ENCODE measurements around the gene KRTAP5-11. TPM values are rescaled to one million over a fixed set of nuclear protein-coding genes. Genes with fewer than 3 reads are reported as not detected.

Gene KRTAP5-11
- total RNA-seq, 1 experiment from 2014 or later = not detected

DNA sequence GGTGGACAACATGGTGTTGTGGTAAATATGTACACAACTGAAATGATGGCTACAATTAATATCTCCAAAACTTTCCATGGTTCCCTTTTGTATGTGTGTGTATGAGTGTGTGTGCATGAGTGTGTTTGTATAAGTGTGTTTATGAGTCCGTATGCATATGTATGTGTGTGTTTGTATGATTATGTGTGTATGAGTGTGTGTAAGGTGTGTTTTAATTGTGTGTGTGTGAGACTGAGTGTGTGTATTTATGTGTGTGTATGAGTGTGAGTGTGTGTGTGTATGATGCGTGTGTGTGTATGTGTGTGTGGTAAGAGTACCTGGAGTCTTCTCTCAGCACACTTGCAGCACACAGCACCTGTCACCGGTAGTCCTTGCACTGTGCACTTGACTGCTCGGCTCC lies 26.7 kb downstream of the KRTAP5-11 start:
- intact Hi-C loops (cut with micrococcal nuclease; ENCODE audit: unreplicated experiment) = no loop called here
- Mint-ChIP-seq H3K4me3 (ENCODE audit: unreplicated experiment) (no peak overlapping the region), H3K4me1 (ENCODE audit: low read depth, unreplicated experiment) (no peaks in the 10 kb centered on the region), H3K36me3 (ENCODE audit: insufficient read depth, unreplicated experiment) (no peaks in the 10 kb centered on the region), H3K27ac (ENCODE audit: unreplicated experiment) (no peak overlapping the region), H3K27me3 (ENCODE audit: insufficient read depth, unreplicated experiment) (peaks cover 2% of the 10 kb centered on the region), H3K9me3 (ENCODE audit: unreplicated experiment) (peaks cover 2% of the 10 kb centered on the region)
- ChIA-PET CTCF (interaction anchor here (1.0 kb wide), 1 partner anchor 24 kb away, joined by 4 read pairs; no protein-coding TSS in a partner anchor), POLR2A (no interaction called here)
- BruUV-seq (replicated peaks) = no TSS peak
- DNase-seq = no peak
- no peaks in the 10 kb centered on the region for H3K36me3 ChIP-seq (ENCODE audit: control insufficient read depth, insufficient read depth, low read length)
- H3K9me3 ChIP-seq = peaks cover 6% of the 10 kb centered on the region
- no peak overlapping the region for H3K4me3 ChIP-seq (ENCODE audit: low read depth, low read length)
- H3K4me1 ChIP-seq = no peaks in the 10 kb centered on the region
- H3K27me3 ChIP-seq (replicated peaks; ENCODE audit: control insufficient read depth, insufficient read depth, low read length) = no peaks in the 10 kb centered on the region
- TF ChIP-seq, protein P1, sequence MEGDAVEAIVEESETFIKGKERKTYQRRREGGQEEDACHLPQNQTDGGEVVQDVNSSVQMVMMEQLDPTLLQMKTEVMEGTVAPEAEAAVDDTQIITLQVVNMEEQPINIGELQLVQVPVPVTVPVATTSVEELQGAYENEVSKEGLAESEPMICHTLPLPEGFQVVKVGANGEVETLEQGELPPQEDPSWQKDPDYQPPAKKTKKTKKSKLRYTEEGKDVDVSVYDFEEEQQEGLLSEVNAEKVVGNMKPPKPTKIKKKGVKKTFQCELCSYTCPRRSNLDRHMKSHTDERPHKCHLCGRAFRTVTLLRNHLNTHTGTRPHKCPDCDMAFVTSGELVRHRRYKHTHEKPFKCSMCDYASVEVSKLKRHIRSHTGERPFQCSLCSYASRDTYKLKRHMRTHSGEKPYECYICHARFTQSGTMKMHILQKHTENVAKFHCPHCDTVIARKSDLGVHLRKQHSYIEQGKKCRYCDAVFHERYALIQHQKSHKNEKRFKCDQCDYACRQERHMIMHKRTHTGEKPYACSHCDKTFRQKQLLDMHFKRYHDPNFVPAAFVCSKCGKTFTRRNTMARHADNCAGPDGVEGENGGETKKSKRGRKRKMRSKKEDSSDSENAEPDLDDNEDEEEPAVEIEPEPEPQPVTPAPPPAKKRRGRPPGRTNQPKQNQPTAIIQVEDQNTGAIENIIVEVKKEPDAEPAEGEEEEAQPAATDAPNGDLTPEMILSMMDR (IDR thresholded peaks at IDR 0.05; ENCODE audit: insufficient read depth in 1 of 2, low read depth in 1 of 2, low read length in 1 of 2, severe bottlenecking in 1 of 2, unreplicated experiment in 1 of 2) = no peak

DNA sequence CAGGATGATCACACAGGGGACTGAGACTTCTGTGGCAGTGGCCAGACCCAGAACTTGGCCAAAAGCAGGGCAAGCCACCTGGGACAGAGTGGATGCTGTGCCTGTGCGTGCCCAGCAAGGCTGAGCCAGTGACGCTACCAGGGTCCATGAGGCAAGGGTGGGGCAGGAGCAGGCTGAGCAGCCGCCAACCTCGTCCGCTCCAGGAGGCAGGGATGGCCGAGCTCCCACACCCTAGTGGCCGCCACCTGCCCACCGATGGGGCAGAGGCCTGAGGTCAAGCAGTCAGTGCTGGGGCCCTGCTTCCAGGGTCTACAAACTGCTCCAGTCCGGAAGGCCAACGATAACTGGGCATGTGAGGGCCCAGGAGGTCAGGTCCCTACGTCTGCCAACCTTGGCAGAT lies 27.2 kb downstream of the KRTAP5-11 start:
- no peaks in the 10 kb centered on the region for H3K27me3 Mint-ChIP-seq (ENCODE audit: insufficient read depth, unreplicated experiment)

DNA sequence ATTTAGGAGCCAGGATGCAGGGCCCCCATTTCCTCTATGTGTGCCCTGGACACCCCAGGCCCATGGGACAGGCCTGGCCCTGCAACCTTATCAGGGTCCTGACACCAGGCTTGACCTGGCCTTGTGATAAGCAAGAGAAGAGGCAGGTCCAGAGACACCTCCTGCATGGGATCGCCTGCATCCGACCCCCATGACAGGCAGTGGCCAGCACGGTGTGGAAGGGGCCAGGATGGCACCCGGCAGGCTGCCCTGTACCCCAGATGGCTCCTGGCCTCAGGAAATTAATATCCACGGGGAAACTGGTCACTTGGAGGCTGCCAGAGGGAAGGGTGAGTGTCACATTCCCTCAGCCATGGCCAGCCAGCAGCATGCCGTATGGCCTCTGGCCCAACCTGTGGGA lies 27.7 kb downstream of the KRTAP5-11 start:
- H3K27me3 ChIP-seq (replicated peaks; ENCODE audit: control insufficient read depth, insufficient read depth, low read length) = no peaks in the 10 kb centered on the region
- no peak overlapping the region for H3K4me3 ChIP-seq (ENCODE audit: low read depth, low read length)
- Mint-ChIP-seq H3K27ac (ENCODE audit: unreplicated experiment) (no peak overlapping the region), H3K36me3 (ENCODE audit: insufficient read depth, unreplicated experiment) (no peaks in the 10 kb centered on the region), H3K4me1 (ENCODE audit: low read depth, unreplicated experiment) (no peaks in the 10 kb centered on the region), H3K4me3 (ENCODE audit: unreplicated experiment) (no peak overlapping the region), H3K9me3 (ENCODE audit: unreplicated experiment) (no peaks in the 10 kb centered on the region), H3K27me3 (ENCODE audit: insufficient read depth, unreplicated experiment) (no peaks in the 10 kb centered on the region)
- CTCF ChIA-PET = no interaction called here
- TF ChIP-seq, protein P1 (IDR thresholded peaks at IDR 0.05; ENCODE audit: insufficient read depth in 1 of 2, low read depth in 1 of 2, low read length in 1 of 2, severe bottlenecking in 1 of 2, unreplicated experiment in 1 of 2) = no peak
- DNase-seq = peak in 1 of 2 experiments; percentile 35
- intact Hi-C loops (cut with micrococcal nuclease; ENCODE audit: unreplicated experiment) = no loop called here
- no TSS peak for BruUV-seq (replicated peaks)
- H3K4me1 ChIP-seq = no peaks in the 10 kb centered on the region
- H3K36me3 ChIP-seq (ENCODE audit: control insufficient read depth, insufficient read depth, low read length) = no peaks in the 10 kb centered on the region
- POLR2A ChIA-PET = interaction anchor here (0.8 kb wide), 1 partner anchor 107 kb away, joined by 3 read pairs; the partner anchor contains the start of gene DHCR7
- peaks cover 6% of the 10 kb centered on the region for H3K9me3 ChIP-seq

More for the DNA sequence above, 27.2 kb downstream of the KRTAP5-11 start:
- intact Hi-C loops (cut with micrococcal nuclease; ENCODE audit: unreplicated experiment) = no loop called here
- peaks cover 6% of the 10 kb centered on the region for H3K9me3 ChIP-seq
- no peak for DNase-seq
- no peak overlapping the region for H3K4me3 ChIP-seq (ENCODE audit: low read depth, low read length)
- H3K27ac Mint-ChIP-seq (ENCODE audit: unreplicated experiment) = no peak overlapping the region
- TF ChIP-seq, protein P1 (IDR thresholded peaks at IDR 0.05; ENCODE audit: insufficient read depth in 1 of 2, low read depth in 1 of 2, low read length in 1 of 2, severe bottlenecking in 1 of 2, unreplicated experiment in 1 of 2) = no peak
- no peaks in the 10 kb centered on the region for H3K4me1 Mint-ChIP-seq (ENCODE audit: low read depth, unreplicated experiment)
- POLR2A ChIA-PET = no interaction called here
- H3K4me1 ChIP-seq = no peaks in the 10 kb centered on the region
- no peak overlapping the region for H3K4me3 Mint-ChIP-seq (ENCODE audit: unreplicated experiment)
- BruUV-seq (replicated peaks) = no TSS peak
- H3K9me3 Mint-ChIP-seq (ENCODE audit: unreplicated experiment) = no peaks in the 10 kb centered on the region
- no peaks in the 10 kb centered on the region for H3K36me3 ChIP-seq (ENCODE audit: control insufficient read depth, insufficient read depth, low read length)
- H3K36me3 Mint-ChIP-seq (ENCODE audit: insufficient read depth, unreplicated experiment) = no peaks in the 10 kb centered on the region
- H3K27me3 ChIP-seq (replicated peaks; ENCODE audit: control insufficient read depth, insufficient read depth, low read length) = no peaks in the 10 kb centered on the region
- CTCF ChIA-PET = no interaction called here
